Peyer's patch (tissue), 4 donors: Measurements from ENCODE around the gene ABHD17B. TPM values are rescaled to one million over a fixed set of nuclear protein-coding genes. Genes with fewer than 3 reads are reported as not detected.

Experiments
- DNase-seq, 3 donors: peaks; one replicate each; pipeline ENCODE4 v3.0.0-alpha.2; 2017 to 2019
- H3K27ac ChIP-seq, 4 donors: fragments of 200-600 bp; sonication (generic); one replicate each; pipeline ENCODE4 v1.5.1; 2016 to 2019
- H3K27me3 ChIP-seq, 2 donors: fragments of 200-600 bp; sonication (generic); one replicate each; pipeline ENCODE4 v1.5.1; 2019
- H3K36me3 ChIP-seq, 3 donors: fragments of 200-600 bp; sonication (generic); one replicate each; pipeline ENCODE4 v1.5.1; 2016 to 2019
- H3K4me1 ChIP-seq, 4 donors: fragments of 200-600 bp; sonication (generic); one replicate each; pipeline ENCODE4 v1.5.1; 2016 to 2019
- H3K4me3 ChIP-seq, 4 donors: fragments of 200-600 bp; sonication (generic); 1 replicate in 3 of 4; 2 replicates in 1 of 4; pipeline ENCODE4 v1.5.1; 2016 to 2019; ENCODE audit warnings: mild to moderate bottlenecking in 1 of 4
- H3K9me3 ChIP-seq, 4 donors: fragments of 200-600 bp; sonication (generic); one replicate each; pipeline ENCODE4 v1.5.1; 2016 to 2019; ENCODE audit warnings: mild to moderate bottlenecking in 1 of 4
- CTCF ChIP-seq, 6 experiments: fragments of 450-650 bp in 4 of 6; fragments of 200-600 bp in 2 of 6; sonication (generic) in 1 of 6; IDR thresholded peaks; one replicate each; pipeline ENCODE4 v1.5.1; 2017 to 2019; ENCODE audit warnings: antibody characterized with exemption in 6 of 6, mild to moderate bottlenecking in 3 of 6, moderate library complexity in 1 of 6
- POLR2A ChIP-seq, 2 donors: fragments of 450-650 bp; IDR thresholded peaks; one replicate each; pipeline ENCODE4 v1.5.1; 2017; ENCODE audit warnings: antibody characterized with exemption in 2 of 2, mild to moderate bottlenecking in 2 of 2, moderate library complexity in 2 of 2
- total RNA-seq, 4 donors: library from RNA; depleted of rRNA; stranded (reverse); fragments of >200 nt; gene quantifications; one replicate each; pipeline ENCODE4 v1.1.0, GENCODE V29; 2016

Gene ABHD17B
- total RNA-seq, 4 donors from 2014 or later: 23.9 to 39.1 (median 34.0) TPM

GRCh38 chr9:71876106-71876505 lies 34.9 kb downstream of the ABHD17B start:
- H3K9me3 ChIP-seq: peaks cover 0 to 12% (median 6%) of the 10 kb centered on the region in 4 donors
- no peak overlapping the region for H3K27ac ChIP-seq
- H3K4me3 ChIP-seq: no peak overlapping the region
- peaks cover 0 to 11% (median 0%) of the 10 kb centered on the region in 3 donors for H3K36me3 ChIP-seq
- DNase-seq: no peak
- H3K4me1 ChIP-seq: no peaks in the 10 kb centered on the region
- H3K27me3 ChIP-seq: no peaks in the 10 kb centered on the region
- TF ChIP-seq CTCF (IDR thresholded peaks at IDR 0.05) (no peak), POLR2A (IDR thresholded peaks at IDR 0.05) (no peak)

- Histone ChIP-seq H3K27me3 (no peaks in the 10 kb centered on the region), H3K36me3 (peaks cover 0 to 11% (median 0%) of the 10 kb centered on the region in 3 donors), H3K4me3 (no peak overlapping the region), H3K9me3 (peaks cover 0 to 12% (median 6%) of the 10 kb centered on the region in 4 donors), H3K27ac (no peak overlapping the region), H3K4me1 (no peaks in the 10 kb centered on the region)
- no peak for DNase-seq
- no peak for TF ChIP-seq CTCF (IDR thresholded peaks at IDR 0.05)
- TF ChIP-seq POLR2A (IDR thresholded peaks at IDR 0.05): no peak
These were observed 35.6 kb downstream of the ABHD17B start for GRCh38 chr9:71875345-71875744.

- TF ChIP-seq POLR2A (IDR thresholded peaks at IDR 0.05): no peak
- Histone ChIP-seq H3K4me1 (no peaks in the 10 kb centered on the region), H3K27me3 (no peaks in the 10 kb centered on the region), H3K36me3 (peaks cover 0 to 10% (median 0%) of the 10 kb centered on the region in 3 donors), H3K9me3 (peaks cover 0 to 10% (median 0%) of the 10 kb centered on the region in 4 donors), H3K27ac (no peak overlapping the region), H3K4me3 (no peak overlapping the region)
- DNase-seq: no peak
These were observed 47.4 kb downstream of the ABHD17B start for GRCh38 chr9:71863631-71864030.

DNA sequence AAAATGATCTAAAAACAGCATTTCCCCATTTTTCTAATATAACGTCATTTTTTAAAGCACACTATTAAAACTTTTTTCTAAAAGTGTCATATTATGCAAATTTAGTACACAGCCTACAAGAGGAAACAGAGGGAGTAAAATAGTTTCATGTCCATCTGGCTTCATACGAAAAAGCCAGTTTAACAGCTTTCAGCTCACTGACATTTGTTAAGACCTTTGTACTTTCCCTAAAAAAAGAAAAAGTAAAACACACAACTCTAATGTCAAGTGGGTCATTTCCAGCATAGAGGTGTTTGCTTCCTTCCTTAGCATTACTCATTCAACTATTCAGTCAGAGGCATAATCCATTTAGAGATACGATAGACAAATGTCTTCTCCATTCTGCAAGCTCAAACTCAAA lies 49.4 kb downstream of the ABHD17B start:
- TF ChIP-seq POLR2A (IDR thresholded peaks at IDR 0.05) (no peak), CTCF (IDR thresholded peaks at IDR 0.05) (no peak)
- Histone ChIP-seq H3K4me1 (no peaks in the 10 kb centered on the region), H3K27ac (no peak overlapping the region), H3K27me3 (no peaks in the 10 kb centered on the region), H3K36me3 (peaks cover 0 to 9% (median 0%) of the 10 kb centered on the region in 3 donors), H3K9me3 (peaks cover 0 to 10% (median 0%) of the 10 kb centered on the region in 4 donors), H3K4me3 (no peak overlapping the region)
- no peak for DNase-seq

DNA sequence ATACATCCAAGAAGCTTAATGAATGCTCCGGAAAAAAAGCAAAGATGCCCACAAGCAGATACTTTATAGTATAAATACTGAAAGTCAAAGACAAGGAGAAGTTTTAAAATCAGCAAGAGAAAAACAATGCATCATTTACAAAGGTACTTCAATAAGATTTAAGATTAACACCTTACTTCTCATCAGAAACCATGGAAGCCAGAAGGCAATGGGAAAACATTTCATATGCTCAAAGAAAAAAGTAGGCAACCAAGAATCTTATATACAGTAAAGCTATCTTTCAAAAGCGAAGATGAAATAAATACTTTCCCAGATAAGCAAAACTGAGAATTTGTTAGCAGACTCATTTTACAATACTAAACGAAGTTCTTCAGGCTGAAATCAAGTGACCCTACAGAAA lies 51.1 kb downstream of the ABHD17B start:
- no peaks in the 10 kb centered on the region for H3K4me1 ChIP-seq
- TF ChIP-seq POLR2A (IDR thresholded peaks at IDR 0.05) (no peak), CTCF (IDR thresholded peaks at IDR 0.05) (no peak)
- no peak overlapping the region for H3K4me3 ChIP-seq
- H3K27me3 ChIP-seq: no peaks in the 10 kb centered on the region
- no peak for DNase-seq
- peaks cover 0 to 6% (median 0%) of the 10 kb centered on the region in 3 donors for H3K36me3 ChIP-seq
- H3K9me3 ChIP-seq: peaks cover 0 to 10% (median 0%) of the 10 kb centered on the region in 4 donors
- no peak overlapping the region for H3K27ac ChIP-seq

DNA sequence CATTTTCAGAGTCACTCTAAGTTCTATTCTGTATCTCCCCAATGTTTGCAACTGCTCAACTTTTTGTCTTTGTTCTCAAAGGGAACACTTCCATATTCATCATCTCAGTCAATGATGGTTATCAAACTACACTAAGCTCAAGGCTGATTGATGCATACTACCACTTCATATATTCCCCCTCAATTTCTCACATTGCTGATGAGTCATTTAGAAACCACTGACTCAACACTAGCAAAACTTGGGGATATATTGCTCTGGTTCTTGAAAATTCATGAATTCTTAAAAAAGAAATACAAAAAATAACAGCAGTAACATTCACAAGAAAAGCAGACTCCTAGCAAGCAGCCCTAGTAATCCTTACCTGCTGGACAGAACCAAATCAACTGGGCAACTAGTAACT lies 52.2 kb downstream of the ABHD17B start:
- H3K27ac ChIP-seq: no peak overlapping the region
- no peak overlapping the region for H3K4me3 ChIP-seq
- H3K36me3 ChIP-seq: peaks cover 0 to 6% (median 0%) of the 10 kb centered on the region in 3 donors
- H3K27me3 ChIP-seq: no peaks in the 10 kb centered on the region
- TF ChIP-seq POLR2A (IDR thresholded peaks at IDR 0.05) (no peak), CTCF (IDR thresholded peaks at IDR 0.05) (no peak)
- H3K9me3 ChIP-seq: peaks cover 0 to 10% (median 0%) of the 10 kb centered on the region in 4 donors
- DNase-seq: no peak
- no peaks in the 10 kb centered on the region for H3K4me1 ChIP-seq
